HG03095 (cell line): Measurements from ENCODE around the gene ATP2B2.

Source experiments
- ATAC-seq: cut with Tn5 transposase; IDR thresholded peaks from one replicate; pipeline ENCODE4 v1.9.1; 2021; ENCODE audit warnings: moderate library complexity; ENCODE audit not compliant: unreplicated experiment

Gene ATP2B2

GRCh38 chr3:10495614-10496013 lies 9.8 kb downstream of the ATP2B2 start:
- no peak for ATAC-seq

- ATAC-seq = no peak
These were observed 10.4 kb downstream of the ATP2B2 start for GRCh38 chr3:10495003-10495402.

DNA sequence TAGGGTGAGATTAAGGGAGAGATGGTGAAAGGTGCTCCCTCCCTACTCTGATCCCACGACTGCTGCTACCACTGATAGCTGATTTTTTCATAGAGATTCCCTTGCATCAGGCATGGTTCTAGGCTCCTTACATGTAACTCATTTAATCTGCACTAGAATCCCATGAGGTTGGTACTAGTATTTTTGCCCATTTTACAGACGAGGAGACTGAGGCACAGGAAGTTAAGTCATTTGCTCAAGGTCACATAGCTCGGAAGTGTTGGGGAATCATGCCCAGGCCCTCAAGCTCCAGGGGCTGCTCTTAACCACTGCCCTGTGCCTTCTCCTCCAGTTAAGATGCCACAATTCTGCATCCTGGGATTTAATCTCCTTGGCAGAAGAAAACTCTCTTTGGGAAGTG lies 11.2 kb downstream of the ATP2B2 start:
- ATAC-seq = no peak

DNA sequence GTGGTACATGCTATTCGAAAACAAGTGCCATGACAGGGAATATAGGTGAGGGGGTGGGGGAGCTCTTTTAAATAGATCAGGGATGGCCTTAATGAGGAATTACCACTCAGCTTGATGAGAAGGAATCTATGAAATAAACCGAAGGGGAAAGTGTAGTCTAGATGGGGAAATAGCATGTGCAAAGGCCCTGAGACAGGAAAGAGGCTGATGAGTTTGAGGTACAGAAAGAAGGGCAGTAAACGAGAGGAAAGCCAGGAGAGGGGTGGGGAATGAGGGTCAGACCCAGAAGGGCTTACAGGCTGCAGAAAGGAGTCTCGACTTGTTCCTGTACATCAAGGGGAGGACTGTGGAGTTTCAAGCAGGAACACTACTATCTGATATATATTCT lies 12.2 kb downstream of the ATP2B2 start:
- ATAC-seq = no peak

DNA sequence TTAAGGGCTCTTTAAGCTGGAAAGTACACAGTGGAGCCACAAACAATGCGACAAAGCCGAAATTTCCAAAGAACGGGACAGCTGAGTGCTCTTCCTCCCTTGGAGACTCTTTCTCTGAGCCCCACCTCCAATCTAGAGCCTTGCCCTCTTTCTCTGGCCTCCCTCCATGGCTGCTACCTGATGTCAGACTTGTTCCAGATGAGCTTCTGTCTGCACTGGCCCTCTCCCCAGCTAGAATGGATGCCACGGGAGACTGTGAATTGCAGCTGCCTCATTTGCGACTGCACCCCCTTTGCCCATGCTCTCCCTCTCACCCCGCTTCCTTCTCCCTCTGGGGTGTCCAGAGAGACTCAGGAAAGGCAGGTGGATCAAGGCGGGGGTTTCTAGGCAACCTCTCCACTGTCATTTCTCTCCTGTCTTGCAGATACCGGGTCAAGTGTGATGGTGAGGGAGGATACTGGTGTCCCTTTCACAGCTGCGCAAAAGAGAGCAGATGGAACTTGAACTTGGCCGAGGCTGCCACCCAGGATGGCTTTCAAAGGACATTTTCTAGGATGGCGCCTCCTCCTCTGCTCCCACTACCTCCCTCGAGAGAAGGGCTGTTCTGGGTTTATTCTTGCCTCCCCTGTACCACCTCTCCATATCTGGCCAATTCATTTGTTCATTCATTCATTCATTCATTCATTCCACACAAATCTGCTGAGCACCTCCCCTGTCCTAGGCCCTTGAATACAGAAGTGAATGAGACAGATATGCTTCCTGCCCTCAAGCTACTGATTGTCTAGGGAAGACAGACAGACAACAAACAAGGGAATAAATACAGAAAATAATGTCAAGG lies 12.8 kb downstream of the ATP2B2 start:
- ATAC-seq = no peak

- ATAC-seq = no peak
These were observed 15.5 kb downstream of the ATP2B2 start for GRCh38 chr3:10489746-10490483.

- ATAC-seq = no peak
These were observed 17.3 kb downstream of the ATP2B2 start for GRCh38 chr3:10487988-10488633.

- ATAC-seq = no peak
These were observed 19.6 kb downstream of the ATP2B2 start for GRCh38 chr3:10485806-10486205.

- ATAC-seq = no peak
These were observed 20.0 kb downstream of the ATP2B2 start for GRCh38 chr3:10485380-10485779.

- ATAC-seq = no peak
These were observed 20.7 kb downstream of the ATP2B2 start for GRCh38 chr3:10484709-10485108.

DNA sequence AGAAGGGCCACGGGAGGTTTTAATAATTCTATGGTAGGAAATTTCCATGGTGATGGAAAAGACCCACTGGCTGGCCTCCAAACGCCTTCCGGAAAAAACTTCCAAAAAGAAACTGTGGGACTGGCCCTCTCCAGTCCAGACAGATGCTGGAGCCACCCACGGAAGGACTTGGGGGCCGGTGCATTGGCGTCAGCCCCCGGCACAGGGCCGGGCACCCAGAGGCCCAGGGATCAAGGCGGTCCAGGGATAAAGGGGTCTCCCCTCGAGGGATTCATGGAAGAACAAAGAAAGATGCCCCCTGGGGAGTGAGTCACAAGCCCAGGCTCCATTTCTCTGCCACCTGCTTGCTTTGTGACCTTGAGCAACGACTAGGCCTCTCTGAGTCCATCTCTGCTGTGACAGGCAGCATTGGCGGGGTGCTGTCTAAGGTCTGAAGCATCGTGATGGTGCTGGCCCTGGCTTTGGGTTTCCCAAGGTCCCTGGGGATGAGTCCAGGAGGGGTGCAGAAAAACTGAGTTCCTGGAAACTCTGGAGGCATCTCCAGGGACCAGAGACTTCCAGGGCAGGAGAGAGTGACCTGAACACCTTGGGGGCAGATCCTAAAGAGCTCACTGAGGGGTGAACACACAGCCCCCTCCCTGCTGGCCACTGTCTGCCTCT lies 21.6 kb downstream of the ATP2B2 start:
- ATAC-seq = no peak

- no peak for ATAC-seq
These were observed 22.1 kb downstream of the ATP2B2 start for GRCh38 chr3:10483364-10483675.

DNA sequence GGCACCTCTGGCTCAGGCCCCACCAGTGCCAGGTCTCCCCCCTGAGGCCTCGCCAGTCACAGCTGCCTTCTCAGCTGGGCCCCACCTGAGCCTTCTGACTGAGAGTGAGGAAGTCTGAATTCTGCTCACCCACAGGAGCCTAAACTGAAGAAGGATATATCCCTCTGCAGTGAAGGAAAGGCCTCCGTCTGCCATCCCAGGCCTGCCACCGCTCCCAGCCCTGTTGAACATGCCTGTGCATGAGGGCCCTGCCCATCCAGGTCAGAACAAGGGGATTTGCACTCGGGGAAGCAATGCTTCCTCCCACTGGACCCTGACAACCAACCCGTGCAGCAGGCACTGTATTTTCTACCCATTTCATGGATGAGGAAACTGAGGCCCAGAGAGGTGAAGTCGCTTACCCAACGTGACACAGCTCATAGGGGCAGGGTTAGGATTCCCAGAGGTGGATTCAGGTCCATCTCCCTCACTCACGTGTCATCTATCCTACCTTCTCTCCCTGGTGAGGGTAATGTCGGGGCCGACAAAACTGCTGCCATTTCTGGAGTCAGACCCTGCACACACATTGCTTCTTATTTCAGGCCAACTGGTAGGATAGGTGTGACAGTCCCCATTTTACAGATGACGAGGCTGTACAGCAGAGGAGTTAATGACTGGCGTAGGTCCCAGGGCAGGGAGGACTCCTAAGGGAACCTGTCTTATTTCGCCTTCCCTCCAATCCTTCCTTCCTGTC lies 22.6 kb downstream of the ATP2B2 start:
- ATAC-seq = no peak

GRCh38 chr3:10480871-10481378 lies 24.5 kb downstream of the ATP2B2 start:
- ATAC-seq = no peak

- no peak for ATAC-seq
These were observed 26.1 kb downstream of the ATP2B2 start for GRCh38 chr3:10479311-10479710.

GRCh38 chr3:10475983-10476382 lies 29.4 kb downstream of the ATP2B2 start:
- ATAC-seq = no peak

- peak; percentile 55 for ATAC-seq
These were observed 30.5 kb downstream of the ATP2B2 start for GRCh38 chr3:10474847-10475246.

DNA sequence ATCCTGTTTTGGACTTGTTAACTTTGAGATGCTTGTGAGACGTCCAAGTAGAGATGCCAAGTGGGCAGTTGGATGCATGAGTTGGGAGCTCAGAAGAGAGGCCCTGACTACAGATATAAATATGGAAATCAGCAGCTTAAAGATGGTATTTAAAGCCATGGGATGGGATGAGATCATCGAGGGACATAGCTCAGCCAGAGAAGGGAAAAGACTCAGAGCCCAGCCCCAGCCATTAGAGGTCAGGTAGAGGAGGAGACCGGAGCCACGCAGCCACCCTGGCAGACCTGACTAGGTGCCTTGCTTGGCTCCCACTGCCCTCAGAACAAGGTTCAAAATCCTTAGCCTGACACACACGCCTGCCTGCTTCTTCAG lies 31.1 kb downstream of the ATP2B2 start:
- ATAC-seq = no peak

DNA sequence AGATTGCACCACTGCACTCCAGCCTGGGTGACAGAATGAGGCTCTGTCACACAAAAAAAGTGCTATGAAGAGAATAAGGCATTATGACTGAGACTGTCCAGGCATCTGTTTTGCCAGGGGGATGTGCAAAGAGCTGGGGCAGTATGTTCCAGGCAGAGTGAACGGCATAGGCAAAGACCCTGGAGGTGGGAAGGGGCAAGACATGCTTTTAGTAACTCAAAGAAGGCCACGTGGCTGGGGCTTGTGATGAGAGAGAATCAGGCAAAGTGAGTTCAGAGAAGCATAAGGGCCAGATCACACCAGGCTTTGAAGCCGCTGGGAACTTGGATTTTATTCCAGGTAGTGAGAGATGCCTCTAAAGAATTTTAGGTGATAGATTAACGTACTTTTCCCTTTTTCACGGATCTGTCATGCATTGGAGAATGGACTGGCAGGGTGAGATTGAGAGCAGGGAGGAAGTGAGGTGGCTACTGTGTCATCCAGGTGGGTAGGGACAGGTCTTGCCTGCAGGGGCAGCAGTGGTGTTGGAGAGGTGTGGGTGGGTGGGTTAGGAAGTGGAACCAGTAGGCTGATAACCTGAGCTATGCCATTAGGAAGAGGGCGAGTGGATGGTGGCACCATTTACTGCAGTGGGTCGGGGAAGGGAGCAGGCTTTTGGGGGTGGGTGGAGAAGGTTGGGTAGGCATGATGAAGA lies 31.7 kb downstream of the ATP2B2 start:
- no peak for ATAC-seq

DNA sequence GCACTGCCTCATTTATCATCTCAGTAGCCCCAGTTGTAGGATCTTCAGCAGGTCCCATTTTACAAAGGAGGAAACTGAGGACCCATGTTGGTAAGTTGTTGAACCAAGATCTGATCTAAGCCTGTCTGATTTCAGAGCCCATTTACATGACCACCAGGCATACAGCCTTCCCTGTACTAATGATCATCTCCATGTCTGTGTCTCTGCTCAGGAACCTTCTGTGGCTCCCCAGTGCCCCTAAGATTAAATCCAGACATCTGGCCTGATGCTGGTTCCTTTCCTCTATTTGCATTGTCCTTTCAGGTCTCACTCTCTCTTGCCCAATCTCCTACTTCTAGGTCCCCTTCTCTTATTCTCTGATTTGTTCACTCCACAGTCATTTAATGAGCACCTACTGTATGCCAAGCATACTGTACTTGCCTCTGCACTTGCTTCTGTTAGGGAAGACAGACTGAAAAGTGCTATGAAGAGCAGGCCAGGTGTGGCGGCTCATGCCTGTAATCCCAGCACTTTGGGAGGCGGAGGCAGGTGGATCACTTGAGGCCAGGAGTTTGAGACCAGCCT lies 32.4 kb downstream of the ATP2B2 start:
- no peak for ATAC-seq
